GM12891 (cell line): ENCODE measurements around the gene UNK.

Experiments
- POLR2A ChIP-seq: IDR thresholded peaks from 2 replicates; pipeline ENCODE4 v1.6.1; 2011; ENCODE audit warnings: low read depth, low read length, control low read depth
- POLR2AphosphoS5 ChIP-seq: IDR thresholded peaks from 2 replicates; pipeline ENCODE4 v1.6.1; 2011; ENCODE audit warnings: low read depth, low read length, control low read depth
- SPI1 ChIP-seq: IDR thresholded peaks from 2 replicates; pipeline ENCODE4 v1.6.1; 2011; ENCODE audit warnings: low read depth, low read length, control low read depth
- TAF1 ChIP-seq: IDR thresholded peaks from 2 replicates; pipeline ENCODE4 v1.6.1; 2011; ENCODE audit warnings: low read depth, low read length, control low read depth

GRCh38 chr17:75808549-75808904, 23.9 kb downstream of the UNK start:
- TF ChIP-seq POLR2AphosphoS5 (no peak), POLR2A (no peak), SPI1 (no peak), TAF1 (no peak)
